Measurements from ENCODE around the gene SLC35F2.

DNA sequence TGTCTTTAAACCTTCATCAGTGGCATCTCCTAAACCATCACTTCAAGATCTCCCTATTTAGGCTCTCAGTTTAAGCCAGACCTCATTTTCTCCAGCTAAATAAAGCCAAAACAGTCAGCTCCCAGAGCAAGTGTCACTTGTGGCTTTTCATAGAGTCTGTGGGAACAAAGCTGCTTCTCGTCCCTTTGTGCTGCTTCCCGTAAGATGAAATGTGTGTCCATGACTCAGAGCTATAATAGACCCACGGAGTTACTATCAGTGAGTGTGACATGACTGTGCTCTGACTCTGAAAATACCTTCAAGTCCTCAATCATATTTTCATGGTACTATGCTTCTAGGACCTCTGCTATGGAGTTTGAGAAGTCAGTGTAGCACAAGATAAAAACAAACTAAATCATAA is 89.4 kb downstream of the SLC35F2 start:
- TF ChIP-seq, protein P1, sequence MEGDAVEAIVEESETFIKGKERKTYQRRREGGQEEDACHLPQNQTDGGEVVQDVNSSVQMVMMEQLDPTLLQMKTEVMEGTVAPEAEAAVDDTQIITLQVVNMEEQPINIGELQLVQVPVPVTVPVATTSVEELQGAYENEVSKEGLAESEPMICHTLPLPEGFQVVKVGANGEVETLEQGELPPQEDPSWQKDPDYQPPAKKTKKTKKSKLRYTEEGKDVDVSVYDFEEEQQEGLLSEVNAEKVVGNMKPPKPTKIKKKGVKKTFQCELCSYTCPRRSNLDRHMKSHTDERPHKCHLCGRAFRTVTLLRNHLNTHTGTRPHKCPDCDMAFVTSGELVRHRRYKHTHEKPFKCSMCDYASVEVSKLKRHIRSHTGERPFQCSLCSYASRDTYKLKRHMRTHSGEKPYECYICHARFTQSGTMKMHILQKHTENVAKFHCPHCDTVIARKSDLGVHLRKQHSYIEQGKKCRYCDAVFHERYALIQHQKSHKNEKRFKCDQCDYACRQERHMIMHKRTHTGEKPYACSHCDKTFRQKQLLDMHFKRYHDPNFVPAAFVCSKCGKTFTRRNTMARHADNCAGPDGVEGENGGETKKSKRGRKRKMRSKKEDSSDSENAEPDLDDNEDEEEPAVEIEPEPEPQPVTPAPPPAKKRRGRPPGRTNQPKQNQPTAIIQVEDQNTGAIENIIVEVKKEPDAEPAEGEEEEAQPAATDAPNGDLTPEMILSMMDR (conservative IDR thresholded peaks at IDR 0.05 in 1 of 2, IDR thresholded peaks at IDR 0.05 in 1 of 2; ENCODE audit: low read depth in 1 of 2, low read length in 2 of 2) = no peak
- TF ChIP-seq EZH2 (IDR thresholded peaks at IDR 0.05; ENCODE audit: low read length, missing control alignments) = no peak

Measured in fibroblast of lung (primary cell).